Esophagus muscularis mucosa (tissue), 4 donors: Measurements from ENCODE around the gene ATAD2B. TPM values are rescaled to one million over a fixed set of nuclear protein-coding genes. Genes with fewer than 3 reads are reported as not detected.

Experiments
- DNase-seq: peaks from one replicate; pipeline ENCODE4 v3.0.0-alpha.2; 2017; ENCODE audit errors: extremely low spot score
- H3K27ac ChIP-seq, 4 donors: fragments of 200-600 bp; sonication (generic); replicated peaks in 1 of 4; 1 replicate in 3 of 4; 2 replicates in 1 of 4; pipeline ENCODE4 v1.5.1; 2016 to 2019; ENCODE audit warnings: mild to moderate bottlenecking in 1 of 4
- H3K27me3 ChIP-seq, 4 donors: fragments of 200-600 bp; sonication (generic); one replicate each; pipeline versions ENCODE4 v1.5.1 to v1.6.0; 2016 to 2019
- H3K36me3 ChIP-seq, 4 donors: fragments of 200-600 bp; sonication (generic); one replicate each; pipeline ENCODE4 v1.5.1; 2016 to 2019
- H3K4me1 ChIP-seq, 4 donors: fragments of 200-600 bp; sonication (generic); one replicate each; pipeline ENCODE4 v1.5.1; 2016 to 2019
- H3K4me3 ChIP-seq, 4 donors: fragments of 200-600 bp; sonication (generic); 1 replicate in 2 of 4; 2 replicates in 2 of 4; pipeline ENCODE4 v1.5.1; 2016 to 2019; ENCODE audit warnings: mild to moderate bottlenecking in 4 of 4, moderate library complexity in 1 of 4
- H3K9me3 ChIP-seq, 4 donors: fragments of 200-600 bp; sonication (generic); 1 replicate in 3 of 4; 2 replicates in 1 of 4; pipeline ENCODE4 v1.5.1; 2016 to 2019
- EP300 ChIP-seq: sonication (generic); formaldehyde crosslinking; IDR thresholded peaks from one replicate; pipeline ENCODE4 v1.6.1; 2017; ENCODE audit warnings: antibody characterized with exemption
- POLR2A ChIP-seq: fragments of 450-650 bp; IDR thresholded peaks from one replicate; pipeline ENCODE4 v1.6.1; 2017; ENCODE audit warnings: antibody characterized with exemption, moderate library complexity, mild to moderate bottlenecking, low read depth
- POLR2AphosphoS5 ChIP-seq, 2 donors: sonication (generic); formaldehyde crosslinking; IDR thresholded peaks; one replicate each; pipeline ENCODE4 v1.6.1; 2017; ENCODE audit warnings: antibody characterized with exemption in 2 of 2
- WGBS: methylation state at CpG from one replicate; pipeline ENCODE4 v1.1.5; 2018; 5-methylcytosine and 5-hydroxymethylcytosine counted together
- intact Hi-C: fragments of 100-400 bp; cut with DNase I; formaldehyde crosslinking; loops from one replicate; pipeline ENCODE4 v1.15.1; 2023
- total RNA-seq, 4 donors: library from RNA; depleted of rRNA; stranded (reverse); fragments of >200 nt; gene quantifications; one replicate each; pipeline versions ENCODE4 v1.1.0 to v1.2.1, GENCODE V29; 2016
- TF ChIP-seq, protein P1 (sequence below), 3 experiments: fragments of 200-600 bp in 2 of 3; fragments of 450-650 bp in 1 of 3; sonication (generic) in 2 of 3; IDR thresholded peaks; one replicate each; pipeline ENCODE4 v1.5.1; 2017 to 2019; ENCODE audit warnings: antibody characterized with exemption in 3 of 3, mild to moderate bottlenecking in 2 of 3, moderate library complexity in 1 of 3

Gene ATAD2B
- total RNA-seq, 4 donors from 2014 or later = 8.0 to 17.4 (median 13.5) TPM

DNA sequence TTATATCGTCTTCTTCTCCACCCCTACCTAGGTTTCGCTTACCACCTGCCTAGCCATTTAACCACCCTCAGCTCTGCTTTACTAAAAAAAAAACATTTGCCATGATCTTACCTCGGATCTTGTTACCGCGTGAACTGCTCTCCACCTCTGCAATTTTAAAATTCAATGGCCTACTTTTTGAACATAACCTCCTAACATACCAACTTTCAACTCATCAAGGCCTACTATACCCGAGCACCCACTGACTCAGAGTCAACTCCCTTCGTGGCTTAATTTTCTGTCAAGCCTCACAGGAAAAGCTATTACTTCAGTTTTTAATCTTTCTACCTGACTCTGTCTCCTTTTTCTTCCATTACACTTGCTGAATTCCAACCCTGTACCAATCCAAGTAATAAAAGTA is 55.7 kb downstream of the ATAD2B start:
- TF ChIP-seq POLR2A = no peak
- TF ChIP-seq, protein P1, sequence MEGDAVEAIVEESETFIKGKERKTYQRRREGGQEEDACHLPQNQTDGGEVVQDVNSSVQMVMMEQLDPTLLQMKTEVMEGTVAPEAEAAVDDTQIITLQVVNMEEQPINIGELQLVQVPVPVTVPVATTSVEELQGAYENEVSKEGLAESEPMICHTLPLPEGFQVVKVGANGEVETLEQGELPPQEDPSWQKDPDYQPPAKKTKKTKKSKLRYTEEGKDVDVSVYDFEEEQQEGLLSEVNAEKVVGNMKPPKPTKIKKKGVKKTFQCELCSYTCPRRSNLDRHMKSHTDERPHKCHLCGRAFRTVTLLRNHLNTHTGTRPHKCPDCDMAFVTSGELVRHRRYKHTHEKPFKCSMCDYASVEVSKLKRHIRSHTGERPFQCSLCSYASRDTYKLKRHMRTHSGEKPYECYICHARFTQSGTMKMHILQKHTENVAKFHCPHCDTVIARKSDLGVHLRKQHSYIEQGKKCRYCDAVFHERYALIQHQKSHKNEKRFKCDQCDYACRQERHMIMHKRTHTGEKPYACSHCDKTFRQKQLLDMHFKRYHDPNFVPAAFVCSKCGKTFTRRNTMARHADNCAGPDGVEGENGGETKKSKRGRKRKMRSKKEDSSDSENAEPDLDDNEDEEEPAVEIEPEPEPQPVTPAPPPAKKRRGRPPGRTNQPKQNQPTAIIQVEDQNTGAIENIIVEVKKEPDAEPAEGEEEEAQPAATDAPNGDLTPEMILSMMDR (IDR thresholded peaks at IDR 0.05) = no peak
- 96% methylated on average over 7 of the region's 7 CpGs for WGBS
- intact Hi-C loops = no loop called here

GRCh38 chr2:23867449-23867848 is 59.5 kb downstream of the ATAD2B start:
- intact Hi-C loops = no loop called here
- H3K27ac ChIP-seq = no peak overlapping the region
- peaks cover 7 to 83% (median 56%) of the 10 kb centered on the region in 4 donors for H3K36me3 ChIP-seq
- TF ChIP-seq, protein P1 (IDR thresholded peaks at IDR 0.05) = no peak
- no peak for TF ChIP-seq POLR2A
- TF ChIP-seq POLR2AphosphoS5 (IDR thresholded peaks at IDR 0.05) = no peak
- no peak for TF ChIP-seq EP300
- H3K4me3 ChIP-seq = no peak overlapping the region
- H3K27me3 ChIP-seq = no peaks in the 10 kb centered on the region
- H3K4me1 ChIP-seq = no peaks in the 10 kb centered on the region
- 100% methylated on average over 2 of the region's 2 CpGs for WGBS
- no peak for DNase-seq
- no peaks in the 10 kb centered on the region for H3K9me3 ChIP-seq

More for the DNA sequence above, 55.7 kb downstream of the ATAD2B start:
- no peak for DNase-seq
- Histone ChIP-seq H3K27me3 (no peaks in the 10 kb centered on the region), H3K27ac (no peak overlapping the region), H3K4me3 (no peak overlapping the region), H3K36me3 (peaks cover 33 to 85% (median 63%) of the 10 kb centered on the region in 4 donors), H3K9me3 (no peaks in the 10 kb centered on the region), H3K4me1 (no peaks in the 10 kb centered on the region)

DNA sequence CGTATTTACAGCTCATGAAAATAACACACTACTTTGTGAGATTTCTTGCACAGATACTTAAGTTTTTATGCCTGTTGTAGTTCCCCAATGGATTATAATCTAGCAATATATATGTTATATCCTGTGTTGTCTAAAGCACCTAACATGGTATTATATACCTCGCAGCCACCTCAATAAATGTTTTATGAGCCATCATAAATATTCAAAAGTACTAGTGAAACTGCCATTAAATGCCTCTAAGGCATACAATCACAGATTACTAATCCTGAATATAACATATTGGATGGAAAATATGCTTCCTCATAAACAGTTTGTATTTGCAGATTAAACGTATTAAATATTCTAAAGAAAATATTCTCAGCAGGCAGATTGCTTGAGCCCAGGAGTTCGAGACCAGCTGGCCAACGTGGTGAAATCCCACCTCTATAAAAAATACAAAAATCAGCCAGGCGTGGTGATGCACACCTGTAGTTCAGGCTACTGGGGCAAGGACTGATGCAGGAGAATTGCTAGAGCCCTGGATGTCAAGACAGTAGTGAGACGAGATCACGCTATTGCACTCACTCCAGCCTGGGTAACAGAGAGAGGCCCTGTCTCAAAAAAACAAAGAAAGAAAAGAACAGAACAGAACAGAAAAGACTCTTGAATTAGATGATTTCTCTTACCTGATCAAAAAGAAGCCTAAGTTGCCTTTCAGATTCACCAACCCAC is 64.1 kb downstream of the ATAD2B start:
- intact Hi-C loops = no loop called here
- H3K4me3 ChIP-seq = no peak overlapping the region
- no peak for DNase-seq
- H3K4me1 ChIP-seq = no peaks in the 10 kb centered on the region
- H3K36me3 ChIP-seq = peaks cover 0 to 79% (median 43%) of the 10 kb centered on the region in 4 donors
- WGBS = 90% methylated on average over 8 of the region's 8 CpGs
- no peak overlapping the region for H3K27ac ChIP-seq
- H3K27me3 ChIP-seq = no peaks in the 10 kb centered on the region
- TF ChIP-seq POLR2AphosphoS5 (IDR thresholded peaks at IDR 0.05) = no peak
- TF ChIP-seq EP300 = no peak
- TF ChIP-seq POLR2A = no peak
- TF ChIP-seq, protein P1 (IDR thresholded peaks at IDR 0.05) = no peak
- no peaks in the 10 kb centered on the region for H3K9me3 ChIP-seq

GRCh38 chr2:23861952-23862351 is 65.0 kb downstream of the ATAD2B start:
- TF ChIP-seq POLR2AphosphoS5 (IDR thresholded peaks at IDR 0.05) (no peak), EP300 (no peak), POLR2A (no peak)
- TF ChIP-seq, protein P1 (IDR thresholded peaks at IDR 0.05) = no peak
- DNase-seq = no peak
- intact Hi-C loops = no loop called here
- Histone ChIP-seq H3K36me3 (peaks cover 3 to 72% (median 39%) of the 10 kb centered on the region in 4 donors), H3K4me3 (no peak overlapping the region), H3K9me3 (no peaks in the 10 kb centered on the region), H3K27ac (no peak overlapping the region), H3K4me1 (no peaks in the 10 kb centered on the region), H3K27me3 (no peaks in the 10 kb centered on the region)
- WGBS = 97% methylated on average over 4 of the region's 4 CpGs

DNA sequence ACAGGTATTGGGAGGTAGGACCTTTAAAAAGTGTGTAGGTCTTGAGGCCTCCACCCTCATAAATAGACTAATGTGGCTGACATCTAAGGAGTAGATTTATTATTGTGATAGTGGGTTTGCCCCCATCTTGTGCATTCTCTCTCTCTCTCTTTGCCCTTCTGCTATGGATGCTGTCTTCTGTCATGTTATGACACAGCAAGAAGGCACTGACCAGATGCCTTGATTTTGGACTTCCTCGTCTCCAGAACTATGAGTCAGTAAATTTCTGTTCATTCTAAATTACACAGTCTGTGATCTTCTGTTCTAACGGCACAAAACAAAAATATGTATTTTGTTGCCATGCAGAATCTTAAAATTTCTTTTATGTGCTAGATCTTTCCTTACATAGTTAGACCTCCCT is 66.9 kb downstream of the ATAD2B start:
- no peak for TF ChIP-seq POLR2A
- TF ChIP-seq, protein P1 (IDR thresholded peaks at IDR 0.05) = no peak
- Histone ChIP-seq H3K9me3 (no peaks in the 10 kb centered on the region), H3K4me1 (no peaks in the 10 kb centered on the region), H3K27me3 (no peaks in the 10 kb centered on the region), H3K4me3 (no peak overlapping the region), H3K36me3 (peaks cover 14 to 71% (median 36%) of the 10 kb centered on the region in 4 donors), H3K27ac (no peak overlapping the region)
- intact Hi-C loops = no loop called here
- no peak for DNase-seq
- WGBS = 82% methylated on average over 2 of the region's 2 CpGs
